H1 (cell line): ENCODE measurements around the gene SCN4A. TPM values are rescaled to one million over a fixed set of nuclear protein-coding genes. Genes with fewer than 3 reads are reported as not detected.

Source experiments
- CTCF ChIA-PET: fragments of 300-600 bp; sonication (Branson Sonifier 250); formaldehyde crosslinking; loops from one replicate; lab custom pipeline; 2021; ENCODE audit not compliant: partially characterized antibody; lab: Charles Lee
- POLR2A ChIA-PET: fragments of 300-600 bp; sonication (Branson Sonifier 250); formaldehyde crosslinking; loops from one replicate; lab custom pipeline; 2021; ENCODE audit warnings: inconsistent platforms; ENCODE audit not compliant: partially characterized antibody; lab: Charles Lee
- DNase-seq, 2 experiments: peaks; one replicate each; pipeline versions ENCODE4 v3.0.0 to v3.0.0-alpha.2; 2010 to 2022; ENCODE audit warnings: low spot score in 2 of 2, low read depth in 1 of 2, mixed read lengths in 1 of 2
- FAIRE-seq: peaks from 2 replicates; lab custom pipeline; 2011; peaks lifted over from hg19 to GRCh38; lab: Jason Lieb, UNC
- H2AFZ ChIP-seq: 2 replicates; pipeline ENCODE4 v1.8.1; 2012; ENCODE audit warnings: low read length, inconsistent platforms
- H2AK5ac ChIP-seq: 2 replicates; pipeline ENCODE4 v1.6.1; 2013; ENCODE audit warnings: low read depth, low read length
- H2BK120ac ChIP-seq: replicated peaks from 2 replicates; pipeline ENCODE3; 2013; ENCODE audit warnings: low read depth, low read length, inconsistent platforms
- H2BK12ac ChIP-seq: 2 replicates; pipeline ENCODE4 v1.6.1; 2013; ENCODE audit warnings: low read depth, low read length
- H2BK15ac ChIP-seq: 2 replicates; pipeline ENCODE4 v1.6.1; 2013; ENCODE audit warnings: low read length
- H2BK20ac ChIP-seq: 2 replicates; pipeline ENCODE4 v1.6.1; 2013; ENCODE audit warnings: low read length
- H2BK5ac ChIP-seq: 2 replicates; pipeline ENCODE4 v1.6.1; 2013; ENCODE audit warnings: low read depth, low read length
- H3K14ac ChIP-seq: 2 replicates; pipeline ENCODE4 v1.6.1; 2013; ENCODE audit warnings: inconsistent platforms; ENCODE audit not compliant: insufficient read length
- H3K18ac ChIP-seq: 2 replicates; pipeline ENCODE4 v1.6.1; 2013; ENCODE audit warnings: low read length; ENCODE audit errors: extremely low read depth
- H3K23ac ChIP-seq: 2 replicates; pipeline ENCODE4 v1.6.1; 2013; ENCODE audit warnings: inconsistent platforms; ENCODE audit not compliant: insufficient read length
- H3K23me2 ChIP-seq: 2 replicates; pipeline ENCODE4 v1.6.1; 2013; ENCODE audit warnings: low read depth, low read length
- H3K27ac ChIP-seq: 2 replicates; pipeline ENCODE4 v1.6.1; 2011; ENCODE audit warnings: low read depth, low read length, inconsistent platforms
- H3K27me3 ChIP-seq, 4 experiments: replicated peaks in 1 of 4; 1 replicate in 1 of 4; 2 replicates in 3 of 4; pipeline versions ENCODE4 v1.6.1 to v1.8.1; 2011 to 2013; ENCODE audit warnings: low read length in 3 of 4, mild to moderate bottlenecking in 3 of 4, inconsistent platforms in 2 of 4, mixed read lengths in 2 of 4, moderate library complexity in 1 of 4; ENCODE audit not compliant: control insufficient read depth in 3 of 4, insufficient read depth in 3 of 4; ENCODE audit errors: extremely low read depth in 1 of 4
- H3K36me3 ChIP-seq, 4 experiments: 2 replicates each; pipeline versions ENCODE4 v1.6.1 to v1.8.1; 2011 to 2013; ENCODE audit warnings: mild to moderate bottlenecking in 4 of 4, low read length in 3 of 4, moderate library complexity in 2 of 4, control low read depth in 1 of 4, inconsistent platforms in 1 of 4; ENCODE audit not compliant: insufficient read depth in 4 of 4, control insufficient read depth in 2 of 4
- H3K4ac ChIP-seq: replicated peaks from 2 replicates; pipeline ENCODE3; 2013; ENCODE audit warnings: low read length, low read depth, mixed read lengths, inconsistent platforms; ENCODE audit not compliant: insufficient read length
- H3K4me1 ChIP-seq, 4 experiments: replicated peaks in 1 of 4; 1 replicate in 1 of 4; 2 replicates in 3 of 4; pipeline versions ENCODE4 v1.6.1 to v1.8.1; 2011 to 2013; ENCODE audit warnings: low read length in 3 of 4, inconsistent platforms in 2 of 4, mixed read lengths in 1 of 4; ENCODE audit not compliant: insufficient read depth in 4 of 4, control insufficient read depth in 3 of 4
- H3K4me2 ChIP-seq, 2 experiments: 2 replicates each; pipeline versions ENCODE4 v1.6.1 to v1.8.1; 2011 to 2013; ENCODE audit warnings: low read depth in 2 of 2, low read length in 2 of 2, control low read depth in 1 of 2, inconsistent platforms in 1 of 2, mild to moderate bottlenecking in 1 of 2; ENCODE audit not compliant: insufficient read depth in 1 of 2
- H3K4me3 ChIP-seq, 4 experiments: fragments of 200-600, 300-600 bp in 1 of 4; sonication (generic), shearing (Covaris generic), sonication (Bioruptor Twin) in 1 of 4; 2 replicates each; pipeline versions ENCODE4 v1.5.1 to v1.8.1; 2011 to 2016; ENCODE audit warnings: low read length in 4 of 4, low read depth in 3 of 4, control low read depth in 2 of 4, inconsistent platforms in 2 of 4, mild to moderate bottlenecking in 2 of 4, mixed read lengths in 1 of 4, moderate library complexity in 1 of 4; ENCODE audit not compliant: insufficient read depth in 2 of 4; ENCODE audit errors: extremely low read depth in 1 of 4
- H3K56ac ChIP-seq: replicated peaks from 2 replicates; pipeline ENCODE3; 2013; ENCODE audit warnings: low read depth, mild to moderate bottlenecking, mixed read lengths, low read length, inconsistent platforms; ENCODE audit not compliant: insufficient read length
- H3K79me1 ChIP-seq: 2 replicates; pipeline ENCODE4 v1.6.1; 2013; ENCODE audit warnings: low read depth, low read length, control low read depth
- H3K79me2 ChIP-seq, 2 experiments: 2 replicates each; pipeline versions ENCODE4 v1.6.1 to v1.8.1; 2012 to 2013; ENCODE audit warnings: low read length in 2 of 2, mild to moderate bottlenecking in 2 of 2, inconsistent platforms in 1 of 2; ENCODE audit not compliant: insufficient read depth in 2 of 2, control insufficient read depth in 1 of 2
- H3K9ac ChIP-seq, 4 experiments: replicated peaks in 1 of 4; 1 replicate in 1 of 4; 2 replicates in 3 of 4; pipeline versions ENCODE4 v1.6.1 to v1.8.1; 2011 to 2013; ENCODE audit warnings: low read depth in 3 of 4, low read length in 3 of 4, control low read depth in 2 of 4, mild to moderate bottlenecking in 2 of 4, moderate library complexity in 2 of 4, inconsistent platforms in 1 of 4; ENCODE audit errors: extremely low read depth in 1 of 4
- H3K9me3 ChIP-seq, 2 experiments: 2 replicates each; pipeline versions ENCODE4 v1.6.1 to v1.8.1; 2012 to 2013; ENCODE audit warnings: mild to moderate bottlenecking in 2 of 2, moderate library complexity in 2 of 2, control low read depth in 1 of 2, inconsistent platforms in 1 of 2, low read depth in 1 of 2, low read length in 1 of 2, mixed read lengths in 1 of 2; ENCODE audit not compliant: insufficient read depth in 2 of 2
- H4K20me1 ChIP-seq, 2 experiments: replicated peaks in 1 of 2; 2 replicates each; pipeline versions ENCODE3 to v1.8.1; 2011 to 2013; ENCODE audit warnings: inconsistent platforms in 2 of 2, low read length in 2 of 2, mild to moderate bottlenecking in 1 of 2; ENCODE audit not compliant: insufficient read depth in 2 of 2, control insufficient read depth in 1 of 2
- H4K5ac ChIP-seq: 2 replicates; pipeline ENCODE4 v1.6.1; 2013; ENCODE audit warnings: low read length, low read depth, mixed read lengths, inconsistent platforms; ENCODE audit not compliant: insufficient read length
- H4K8ac ChIP-seq: 2 replicates; pipeline ENCODE4 v1.8.0; 2013; ENCODE audit warnings: mild to moderate bottlenecking, moderate library complexity, low read length, inconsistent platforms; ENCODE audit not compliant: insufficient read depth; ENCODE audit errors: extremely low read depth
- H4K91ac ChIP-seq: replicated peaks from 2 replicates; pipeline ENCODE3; 2013; ENCODE audit warnings: low read length, mixed read lengths, inconsistent platforms; ENCODE audit not compliant: insufficient read length
- BCL11A ChIP-seq, 2 experiments: IDR thresholded peaks; one replicate each; pipeline ENCODE4 v1.6.1; 2011; ENCODE audit warnings: low read depth in 2 of 2, low read length in 2 of 2, mild to moderate bottlenecking in 2 of 2
- E2F6 ChIP-seq: IDR thresholded peaks from 2 replicates; pipeline ENCODE4 v1.6.1; 2012; ENCODE audit warnings: inconsistent platforms
- WGBS, 2 experiments: shearing (Covaris generic) in 1 of 2; methylation state at CpG; one replicate each; pipeline versions ENCODE4 v1.1.6 to v1.1.7; 2013 to 2015; ENCODE audit warnings: low lambda C conversion rate in 2 of 2, mixed read lengths in 2 of 2, inconsistent platforms in 1 of 2, low coverage in 1 of 2, missing lambda C conversion rate in 1 of 2; ENCODE audit not compliant: insufficient replicate concordance in 2 of 2, insufficient coverage in 1 of 2, insufficient read length in 1 of 2; ENCODE audit errors: extremely low coverage in 1 of 2, missing lambda C conversion rate in 1 of 2; 5-methylcytosine and 5-hydroxymethylcytosine counted together
- polyA plus RNA-seq, 7 experiments: library from polyadenylated mRNA; depleted of rRNA in 3 of 7; stranded (reverse) in 5 of 7; unstranded in 2 of 7; fragments of >200 nt in 5 of 7; fragments of 200-250 nt in 2 of 7; gene quantifications; 1 replicate in 5 of 7; 2 replicates in 1 of 7; 4 replicates in 1 of 7; pipeline versions ENCODE4 v1.2.1 to v1.2.3, GENCODE V29; 2011 to 2013; ENCODE audit warnings: missing spikeins in 2 of 7, mixed read lengths in 2 of 7
- total RNA-seq: library from RNA; stranded (reverse); fragmentation: NEBNext Ultra II Directional; extraction: Animal tissue kit (Norgen Biotek cat#: 25700); gene quantifications from 2 replicates; pipeline ENCODE4 v1.2.1, GENCODE V29; 2021
- TF ChIP-seq, protein P1 (sequence below): IDR thresholded peaks from 2 replicates; pipeline ENCODE4 v1.6.1; 2012; ENCODE audit warnings: inconsistent platforms

The SCN4A gene
- total and polyA plus RNA-seq, 2 of the 8 experiments (the other 6 are each of a cell fraction or from before 2014, with no cell fraction given): 5.0 to 8.5 TPM

DNA sequence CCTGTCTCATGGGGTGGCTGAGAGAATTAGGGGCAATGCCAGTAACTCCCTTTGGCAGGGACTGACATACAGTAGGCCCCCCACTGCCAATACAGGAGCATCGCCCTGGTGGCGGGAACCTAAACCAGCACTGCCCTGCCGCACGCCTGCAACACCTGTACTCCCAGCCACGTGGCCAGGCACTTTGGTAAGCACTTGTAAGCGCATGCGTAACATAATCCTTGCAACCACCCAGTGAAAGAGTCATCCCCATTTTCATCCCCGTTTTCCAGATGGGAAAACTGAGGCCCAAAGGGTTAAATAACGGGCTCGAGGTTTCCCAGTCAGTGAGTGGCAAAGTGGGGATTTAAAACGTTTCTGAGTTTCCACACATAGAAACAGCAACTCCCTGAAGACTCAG is 17.5 kb downstream of the SCN4A start:
- Histone ChIP-seq H3K27me3 (no peaks in the 10 kb centered on the region), H3K56ac (no peak overlapping the region), H3K23ac (no peak overlapping the region), H3K14ac (no peak overlapping the region), H2BK5ac (no peak overlapping the region)
- CTCF ChIA-PET: interaction anchor here (0.8 to 14.4 kb wide), 10 partner anchors 9 to 70 kb away, joined by 3 to 270 read pairs (median 4); partner anchors contain the start of genes CSHL1 and GH1
- TF ChIP-seq, protein P1, sequence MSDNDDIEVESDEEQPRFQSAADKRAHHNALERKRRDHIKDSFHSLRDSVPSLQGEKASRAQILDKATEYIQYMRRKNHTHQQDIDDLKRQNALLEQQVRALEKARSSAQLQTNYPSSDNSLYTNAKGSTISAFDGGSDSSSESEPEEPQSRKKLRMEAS: 0 out of 2 replicates have a peak, but pooled peaks have one; percentile 15
- TF ChIP-seq E2F6 (peak; percentile 41; the same call in 1 of the 2 replicates), BCL11A (IDR thresholded peaks at IDR 0.05; ENCODE audit: low read depth in 2 of 2, low read length in 2 of 2) (no peak)
- TF ChIP-seq, all 59 proteins: peak for 2
- POLR2A ChIA-PET: interaction anchor here (0.9 kb wide), 1 partner anchor 8 kb away, joined by 3 read pairs; no protein-coding TSS in a partner anchor
- H4K20me1 ChIP-seq: peaks cover 0 to 9% of the 10 kb centered on the region in 2 experiments
- peaks cover 0 to 6% (median 2%) of the 10 kb centered on the region in 4 experiments; a peak in 3 of 7 replicates for H3K4me1 ChIP-seq
- no peak overlapping the region for H4K8ac ChIP-seq
- H3K27ac ChIP-seq: no peak overlapping the region
- H3K79me2 ChIP-seq: no peaks in the 10 kb centered on the region
- no peak overlapping the region for H3K4me3 ChIP-seq
- H3K36me3 ChIP-seq: peaks cover 0 to 3% (median 0%) of the 10 kb centered on the region in 4 experiments; a peak in 1 of 8 replicates
- no peak overlapping the region for H3K18ac ChIP-seq
- no peak for FAIRE-seq
- WGBS, 2 experiments: 89% methylated on average over 11 of the region's 11 CpGs; no CpG with 5 or more reads in 1 of the 2 experiments
- no peak overlapping the region for H3K4ac ChIP-seq
- no peak overlapping the region for H2BK12ac ChIP-seq
- H2BK20ac ChIP-seq: no peak overlapping the region
- no peak overlapping the region for H3K9ac ChIP-seq
- no peak overlapping the region for H4K5ac ChIP-seq
- H2AFZ ChIP-seq: no peak overlapping the region
- H3K79me1 ChIP-seq: no peaks in the 10 kb centered on the region
- no peaks in the 10 kb centered on the region for H3K9me3 ChIP-seq
- H4K91ac ChIP-seq: no peak overlapping the region
- no peak overlapping the region for H3K4me2 ChIP-seq
- no peak overlapping the region for H2BK15ac ChIP-seq
- no peak for DNase-seq
- H3K23me2 ChIP-seq: no peaks in the 10 kb centered on the region
- no peak overlapping the region for H2AK5ac ChIP-seq
- no peak overlapping the region for H2BK120ac ChIP-seq
